Gastrocnemius medialis (tissue), 4 donors: Measurements from ENCODE around the gene NXT1. TPM values are rescaled to one million over a fixed set of nuclear protein-coding genes. Genes with fewer than 3 reads are reported as not detected.

ENCODE experiments used
- ATAC-seq, 2 donors: fragments of 150-250 bp; one replicate each; pipeline ENCODE4 v1.9.1; 2016
- DNase-seq, 2 donors: peaks; one replicate each; pipeline ENCODE4 v3.0.0-alpha.2; 2019
- H3K27ac ChIP-seq, 4 donors: fragments of 200-600 bp; sonication (generic); 1 replicate in 1 of 4; 2 replicates in 3 of 4; pipeline ENCODE4 v1.5.1; 2016 to 2018; ENCODE audit warnings: mild to moderate bottlenecking in 2 of 4, moderate library complexity in 1 of 4
- H3K27me3 ChIP-seq, 3 donors: fragments of 200-600 bp; sonication (generic) in 2 of 3; 1 replicate in 1 of 3; 2 replicates in 2 of 3; pipeline versions ENCODE4 v1.5.1 to v1.6.0; 2016 to 2019; ENCODE audit warnings: mild to moderate bottlenecking in 1 of 3, moderate library complexity in 1 of 3
- H3K36me3 ChIP-seq, 2 donors: fragments of 200-600 bp; sonication (generic) in 1 of 2; one replicate each; pipeline ENCODE4 v1.5.1; 2017 to 2018
- H3K4me1 ChIP-seq, 2 donors: fragments of 200-600 bp; sonication (generic) in 1 of 2; one replicate each; pipeline ENCODE4 v1.5.1; 2016 to 2017; ENCODE audit warnings: mild to moderate bottlenecking in 2 of 2
- H3K4me3 ChIP-seq, 4 donors: fragments of 200-600 bp; sonication (generic) in 3 of 4; 1 replicate in 1 of 4; 2 replicates in 3 of 4; pipeline ENCODE4 v1.5.1; 2016 to 2019; ENCODE audit warnings: mild to moderate bottlenecking in 2 of 4
- H3K9me3 ChIP-seq, 3 donors: fragments of 200-600 bp; sonication (generic) in 2 of 3; 1 replicate in 1 of 3; 2 replicates in 2 of 3; pipeline ENCODE4 v1.5.1; 2016 to 2019
- CTCF ChIP-seq, 5 experiments: fragments of 450-650 bp in 3 of 5; fragments of 200-600 bp in 2 of 5; sonication (generic) in 2 of 5; IDR thresholded peaks in 4 of 5; conservative IDR thresholded peaks in 1 of 5; 1 replicate in 4 of 5; 2 replicates in 1 of 5; pipeline ENCODE4 v1.5.1; 2016 to 2019; ENCODE audit warnings: antibody characterized with exemption in 5 of 5, mild to moderate bottlenecking in 3 of 5, moderate library complexity in 3 of 5
- POLR2A ChIP-seq, 2 donors: fragments of 450-650 bp; IDR thresholded peaks; one replicate each; pipeline ENCODE4 v1.6.1; 2017; ENCODE audit warnings: antibody characterized with exemption in 2 of 2, mild to moderate bottlenecking in 2 of 2, moderate library complexity in 2 of 2
- in situ Hi-C, 4 donors: fragments of 200-750 bp; cut with MboI; loops; one replicate each; pipeline versions ENCODE4 v1.15.0 to v1.8.0; 2017; ENCODE audit warnings: low sequenced_read_pairs in 4 of 4
- intact Hi-C: fragments of 100-400 bp; cut with DNase I; formaldehyde crosslinking; loops from one replicate; pipeline ENCODE4 v1.15.1; 2023; ENCODE audit warnings: low total_unique reads
- total RNA-seq, 4 donors: library from RNA; depleted of rRNA; stranded (reverse); fragments of >200 nt; gene quantifications; one replicate each; pipeline versions ENCODE4 v1.1.0 to v1.2.3, GENCODE V29; 2016

The NXT1 gene
- total RNA-seq, 4 donors from 2014 or later = 15.2 to 17.9 (median 15.9) TPM

- Histone ChIP-seq H3K27me3 (no peaks in the 10 kb centered on the region), H3K4me3 (no peak overlapping the region), H3K9me3 (no peaks in the 10 kb centered on the region), H3K27ac (no peak overlapping the region), H3K36me3 (no peaks in the 10 kb centered on the region), H3K4me1 (no peaks in the 10 kb centered on the region)
- no peak for TF ChIP-seq POLR2A (IDR thresholded peaks at IDR 0.05)
- TF ChIP-seq CTCF (IDR thresholded peaks at IDR 0.05 in 4 of 5, conservative IDR thresholded peaks at IDR 0.05 in 1 of 5) = no peak
- in situ Hi-C loops = loop anchor here (10.0 to 25.0 kb wide), 4 partner anchors 278 to 995 kb away; partner anchors contain the start of genes SSTR4 (in 1 of the 4) and THBD (in 1 of the 4)
- DNase-seq (no peak), ATAC-seq (no peak)
- intact Hi-C loops = no loop called here
Measured at GRCh38 chr20:23332467-23332866, 18.1 kb upstream of the NXT1 start.

DNA sequence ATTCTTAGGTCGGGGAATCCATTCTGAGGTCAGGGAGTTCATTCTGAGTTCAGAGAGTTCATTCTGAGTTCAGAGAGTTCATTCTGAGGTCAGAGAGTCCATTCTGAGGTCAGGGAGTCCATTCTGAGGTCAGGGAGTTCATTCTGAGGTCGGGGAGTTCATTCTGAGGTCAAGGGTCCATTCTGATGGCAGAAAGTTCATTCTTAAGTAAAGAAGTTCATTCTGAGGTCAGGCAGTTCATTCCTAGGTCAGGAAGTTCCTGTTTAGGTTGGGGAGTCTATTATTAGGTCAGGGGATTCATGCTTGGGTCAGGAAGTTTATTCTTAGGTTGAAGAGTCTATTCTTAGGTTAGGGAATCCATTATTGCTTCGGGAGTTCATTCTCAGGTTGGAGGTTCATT lies 16.5 kb upstream of the NXT1 start:
- intact Hi-C loops (no loop called here), in situ Hi-C loops (loop anchor here (10.0 to 25.0 kb wide), 4 partner anchors 279 to 997 kb away; partner anchors contain the start of genes SSTR4 (in 1 of the 4) and THBD (in 1 of the 4))
- no peaks in the 10 kb centered on the region for H3K4me1 ChIP-seq
- no peaks in the 10 kb centered on the region for H3K27me3 ChIP-seq
- no peaks in the 10 kb centered on the region for H3K9me3 ChIP-seq
- ATAC-seq = no peak
- no peaks in the 10 kb centered on the region for H3K36me3 ChIP-seq
- TF ChIP-seq CTCF (IDR thresholded peaks at IDR 0.05 in 4 of 5, conservative IDR thresholded peaks at IDR 0.05 in 1 of 5) (no peak), POLR2A (IDR thresholded peaks at IDR 0.05) (no peak)
- H3K4me3 ChIP-seq = no peak overlapping the region
- no peak for DNase-seq
- H3K27ac ChIP-seq = no peak overlapping the region

DNA sequence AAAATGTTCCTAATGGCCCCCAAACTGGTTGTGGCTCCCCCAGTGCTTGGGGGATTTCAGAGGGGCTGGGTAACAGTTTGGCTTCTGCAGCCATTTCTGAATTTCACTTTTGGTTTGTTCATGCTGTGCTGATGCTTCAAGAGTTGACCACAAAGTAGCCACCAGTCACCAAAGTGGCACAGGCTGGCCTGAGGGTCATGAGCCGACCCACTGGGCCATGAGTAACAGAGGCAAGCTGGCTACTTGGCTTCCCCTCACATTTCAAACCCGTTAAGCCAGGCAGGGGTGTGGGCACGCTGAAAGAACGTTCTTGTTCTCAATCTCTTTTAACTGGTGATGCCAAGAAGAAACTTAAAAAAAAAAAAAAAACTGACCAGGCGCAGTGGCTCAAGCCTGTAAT lies 15.1 kb upstream of the NXT1 start:
- Histone ChIP-seq H3K27ac (no peak overlapping the region), H3K4me1 (peaks cover under 1 to 5% of the 10 kb centered on the region in 2 donors), H3K36me3 (no peaks in the 10 kb centered on the region), H3K4me3 (no peak overlapping the region), H3K27me3 (no peaks in the 10 kb centered on the region), H3K9me3 (no peaks in the 10 kb centered on the region)
- no peak for ATAC-seq
- no peak for DNase-seq
- in situ Hi-C loops = loop anchor here (5.0 to 25.0 kb wide), 6 partner anchors 281 to 998 kb away; partner anchors contain the start of genes SSTR4 (in 1 of the 4) and THBD (in 1 of the 4)
- TF ChIP-seq POLR2A (IDR thresholded peaks at IDR 0.05) (no peak), CTCF (IDR thresholded peaks at IDR 0.05 in 4 of 5, conservative IDR thresholded peaks at IDR 0.05 in 1 of 5) (no peak)
- intact Hi-C loops = no loop called here

DNA sequence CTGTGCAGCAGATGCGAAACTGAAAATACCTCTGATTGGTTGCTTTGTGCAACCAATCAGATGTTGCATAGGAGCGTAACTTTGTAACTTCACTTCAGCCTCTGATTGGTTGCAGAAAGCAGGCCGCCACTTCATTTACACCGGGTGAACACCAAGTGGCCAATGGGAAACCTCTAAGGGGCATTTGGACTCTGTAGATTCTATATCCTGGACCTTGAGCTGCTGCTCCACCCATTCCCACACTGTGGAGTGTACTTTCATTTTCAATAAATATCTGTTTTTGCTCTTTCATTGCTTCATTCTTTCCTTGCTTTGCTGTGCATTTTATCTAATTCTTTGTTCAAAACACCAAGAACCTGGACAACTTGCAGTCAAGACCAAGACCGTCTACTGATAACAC lies 14.1 kb upstream of the NXT1 start:
- Histone ChIP-seq H3K9me3 (no peaks in the 10 kb centered on the region), H3K4me1 (peaks cover 6% of the 10 kb centered on the region in 2 donors), H3K36me3 (no peaks in the 10 kb centered on the region), H3K27me3 (no peaks in the 10 kb centered on the region), H3K27ac (no peak overlapping the region), H3K4me3 (no peak overlapping the region)
- in situ Hi-C loops (loop anchor here (5.0 to 25.0 kb wide), 6 partner anchors 282 to 999 kb away; partner anchors contain the start of genes SSTR4 (in 1 of the 4) and THBD (in 1 of the 4)), intact Hi-C loops (no loop called here)
- DNase-seq = no peak
- no peak for TF ChIP-seq CTCF (IDR thresholded peaks at IDR 0.05 in 4 of 5, conservative IDR thresholded peaks at IDR 0.05 in 1 of 5)
- TF ChIP-seq POLR2A (IDR thresholded peaks at IDR 0.05) = no peak
- ATAC-seq = no peak

DNA sequence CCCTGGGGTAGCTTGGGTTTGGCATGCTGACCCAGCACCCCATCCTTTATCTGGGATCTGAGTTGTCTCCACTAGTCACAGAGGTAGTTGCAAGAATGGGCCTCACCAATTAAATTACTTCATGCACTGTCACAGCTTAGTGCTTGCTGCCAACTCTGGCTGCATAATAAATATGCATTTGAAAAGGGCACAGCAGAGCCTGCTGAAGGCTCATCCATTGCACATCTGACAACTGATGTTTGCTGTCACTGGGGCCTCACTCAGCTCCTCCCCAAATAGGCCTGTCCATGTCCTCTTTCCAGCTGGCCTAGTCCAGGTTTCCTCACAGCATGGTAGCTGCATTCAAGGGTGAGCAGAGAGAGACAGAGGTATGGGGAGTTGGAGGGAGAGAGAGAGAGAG lies 13.3 kb upstream of the NXT1 start:
- Histone ChIP-seq H3K36me3 (no peaks in the 10 kb centered on the region), H3K27ac (no peak overlapping the region), H3K27me3 (no peaks in the 10 kb centered on the region), H3K4me1 (peaks cover 6% of the 10 kb centered on the region in 2 donors), H3K9me3 (no peaks in the 10 kb centered on the region), H3K4me3 (no peak overlapping the region)
- ATAC-seq = no peak
- intact Hi-C loops = no loop called here
- no peak for DNase-seq
- TF ChIP-seq CTCF (IDR thresholded peaks at IDR 0.05 in 4 of 5, conservative IDR thresholded peaks at IDR 0.05 in 1 of 5) (no peak), POLR2A (IDR thresholded peaks at IDR 0.05) (no peak)
- in situ Hi-C loops = loop anchor here (5.0 to 25.0 kb wide), 6 partner anchors 283 to 1000 kb away; partner anchors contain the start of genes SSTR4 (in 1 of the 4) and THBD (in 1 of the 4)
